ENCODE measurements around the gene TIMD4.
"Not testable (repeated sequence)": the region's sequence is repeated elsewhere in the genome, so short reads cannot be mapped to it uniquely, and the experiment has no call there.

Gene TIMD4

DNA sequence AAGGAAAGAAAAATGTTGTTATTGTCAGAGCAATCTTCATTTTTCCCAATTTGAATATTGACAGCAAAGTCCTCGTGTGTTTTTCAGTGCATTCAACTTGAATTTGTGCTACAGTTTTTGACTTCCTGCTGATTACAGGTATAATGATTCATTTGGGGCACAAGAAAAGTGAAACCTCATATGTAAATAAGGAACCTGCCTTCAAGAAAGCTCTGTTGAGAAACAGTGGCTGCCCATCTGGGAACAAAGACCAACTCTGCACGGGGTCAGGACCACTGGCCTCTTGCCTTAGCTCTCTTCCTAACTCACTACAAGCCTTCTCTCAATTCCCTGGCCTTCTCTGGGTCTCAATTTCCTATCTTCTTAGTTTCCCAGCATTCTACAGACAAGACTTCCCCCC is 21.0 kb downstream of the TIMD4 start:
- peaks cover 16% of the 10 kb centered on the region for H3K9me3 Mint-ChIP-seq
- H3K27ac Mint-ChIP-seq: peak overlapping the region; percentile 89
- peak overlapping the region; percentile 58 for H3K4me3 Mint-ChIP-seq
- peaks cover 21% of the 10 kb centered on the region for H3K36me3 Mint-ChIP-seq (ENCODE audit: low read depth)
- peak; percentile 12 for DNase-seq (ENCODE audit: low spot score)
- H3K4me1 Mint-ChIP-seq (ENCODE audit: low read depth): peaks cover 36% of the 10 kb centered on the region
- no peaks in the 10 kb centered on the region for H3K27me3 Mint-ChIP-seq (ENCODE audit: low read depth)

DNA sequence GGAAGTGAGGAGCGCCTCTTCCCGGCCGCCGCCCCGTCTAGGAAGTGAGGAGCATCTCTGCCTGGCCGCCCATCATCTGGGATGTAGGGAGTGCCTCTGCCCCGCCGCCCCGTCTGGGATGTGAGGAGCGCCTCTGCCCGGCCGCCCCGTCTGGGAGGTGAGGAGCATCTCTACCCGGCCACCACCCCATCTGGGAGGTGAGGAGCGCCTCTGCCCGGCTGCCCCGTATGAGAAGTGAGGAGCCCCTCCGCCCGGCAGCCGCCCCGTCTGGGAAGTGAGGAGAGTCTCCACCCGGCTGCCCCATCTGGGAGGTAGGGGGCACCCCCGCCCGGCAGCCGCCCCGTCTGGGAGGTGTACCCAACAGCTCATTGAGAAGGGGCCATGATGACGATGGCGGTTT is 22.6 kb downstream of the TIMD4 start:
- peaks cover 36% of the 10 kb centered on the region for H3K4me1 Mint-ChIP-seq (ENCODE audit: low read depth)
- H3K4me3 Mint-ChIP-seq; H3K27ac Mint-ChIP-seq; H3K27me3 Mint-ChIP-seq (ENCODE audit: low read depth); DNase-seq (ENCODE audit: low spot score): not testable (repeated sequence)
- peaks cover 21% of the 10 kb centered on the region for H3K36me3 Mint-ChIP-seq (ENCODE audit: low read depth)
- peaks cover 16% of the 10 kb centered on the region for H3K9me3 Mint-ChIP-seq

DNA sequence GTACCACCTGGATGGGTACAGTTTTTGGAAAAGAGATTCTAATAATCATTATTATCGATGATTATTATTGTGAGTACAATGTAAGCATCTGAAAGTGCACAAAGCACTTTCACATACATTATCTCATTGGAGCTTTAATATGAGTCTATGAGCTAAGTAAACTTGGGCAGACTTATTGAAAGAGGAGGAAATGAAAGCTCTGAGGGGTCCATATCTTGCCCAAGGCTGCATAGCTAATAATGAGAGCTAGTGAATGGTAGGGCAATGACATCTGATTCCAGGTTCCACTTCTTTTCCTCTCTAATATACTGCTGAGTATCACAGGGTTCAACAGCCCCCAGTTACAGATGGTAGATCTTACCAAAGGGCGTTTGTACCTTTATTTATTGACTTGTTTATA is 26.1 kb downstream of the TIMD4 start:
- Mint-ChIP-seq H3K27ac (no peak overlapping the region), H3K9me3 (peaks cover 15% of the 10 kb centered on the region), H3K4me3 (no peak overlapping the region), H3K36me3 (ENCODE audit: low read depth) (peaks cover 18% of the 10 kb centered on the region), H3K4me1 (ENCODE audit: low read depth) (peaks cover 48% of the 10 kb centered on the region), H3K27me3 (ENCODE audit: low read depth) (no peaks in the 10 kb centered on the region)
- DNase-seq (ENCODE audit: low spot score): no peak

DNA sequence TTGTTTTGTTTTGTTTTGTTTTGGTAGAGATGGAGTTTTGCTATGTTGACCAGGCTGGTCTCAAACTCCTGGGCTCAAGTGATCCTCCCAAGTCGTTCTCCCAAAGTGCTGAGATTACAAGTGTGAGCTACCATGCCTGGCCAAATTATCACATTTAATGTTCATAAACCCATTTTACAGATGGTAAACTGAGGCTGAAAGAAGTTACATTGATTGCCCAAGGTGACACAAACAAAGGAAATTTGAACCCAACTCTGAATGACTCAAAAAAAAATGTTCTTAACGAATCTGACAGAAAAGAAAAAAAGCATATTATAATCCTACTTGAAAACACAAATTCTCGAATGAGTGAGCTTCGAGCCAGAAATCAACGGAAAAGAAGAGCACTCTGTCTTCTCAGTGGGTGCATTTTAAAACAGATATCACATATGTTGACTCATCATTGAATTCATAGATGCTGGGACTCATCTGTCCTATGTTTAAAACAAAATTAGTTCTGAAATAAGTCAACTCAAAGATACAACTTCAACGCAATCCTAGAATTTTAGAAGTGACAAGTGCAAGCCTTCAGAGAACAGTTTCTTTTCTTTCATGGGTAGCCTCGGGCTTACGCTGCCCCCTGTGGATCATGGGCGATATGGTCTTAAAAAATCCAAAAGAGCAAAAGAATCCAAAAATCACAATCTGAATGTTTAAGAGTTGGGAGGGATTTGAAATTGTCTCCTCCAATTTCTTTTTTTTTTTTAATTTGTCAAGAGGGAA is 28.4 kb downstream of the TIMD4 start:
- Mint-ChIP-seq H3K4me3 (peak overlapping the region; percentile 38), H3K36me3 (ENCODE audit: low read depth) (peaks cover 17% of the 10 kb centered on the region)

DNA sequence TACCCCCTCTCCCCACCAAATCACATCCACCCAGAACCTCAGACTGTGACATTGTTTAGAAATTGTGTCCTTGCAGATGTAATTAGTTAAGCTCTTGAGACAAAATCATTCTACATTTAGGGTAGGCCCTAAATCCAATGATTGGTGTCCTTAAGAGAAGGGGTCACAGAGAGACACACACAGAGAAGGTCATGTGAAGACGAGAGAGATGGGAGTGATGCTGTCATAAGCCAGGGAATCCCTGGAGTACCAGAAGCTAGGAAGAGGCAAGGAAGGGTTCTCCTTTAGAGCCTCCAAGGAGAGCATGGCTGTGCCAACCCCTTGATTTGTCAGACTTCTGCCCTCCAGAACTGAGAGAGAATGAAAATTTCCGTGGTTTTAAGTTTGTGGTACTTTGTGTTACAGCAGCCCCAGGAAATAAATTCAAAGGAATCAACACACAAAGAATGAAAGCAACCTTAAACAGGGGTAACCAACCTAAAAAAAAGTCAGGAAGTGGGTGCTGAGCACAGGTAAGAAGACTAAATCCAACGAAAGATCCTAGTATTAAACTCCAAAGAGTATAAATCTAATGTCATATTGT is 33.6 kb downstream of the TIMD4 start:
- Mint-ChIP-seq H3K4me3 (peak overlapping the region; percentile 10), H3K9me3 (peaks cover 6% of the 10 kb centered on the region), H3K36me3 (ENCODE audit: low read depth) (peaks cover 16% of the 10 kb centered on the region), H3K27ac (peak overlapping the region; percentile 78), H3K4me1 (ENCODE audit: low read depth) (peaks cover 59% of the 10 kb centered on the region), H3K27me3 (ENCODE audit: low read depth) (no peaks in the 10 kb centered on the region)
- DNase-seq (ENCODE audit: low spot score): peak; percentile 16

More for the DNA sequence above, 28.4 kb downstream of the TIMD4 start:
- DNase-seq (ENCODE audit: low spot score): peak; percentile 61
- peak overlapping the region; percentile 29 for H3K27ac Mint-ChIP-seq
- peaks cover 46% of the 10 kb centered on the region for H3K4me1 Mint-ChIP-seq (ENCODE audit: low read depth)
- no peaks in the 10 kb centered on the region for H3K27me3 Mint-ChIP-seq (ENCODE audit: low read depth)
- H3K9me3 Mint-ChIP-seq: peaks cover 12% of the 10 kb centered on the region

DNA sequence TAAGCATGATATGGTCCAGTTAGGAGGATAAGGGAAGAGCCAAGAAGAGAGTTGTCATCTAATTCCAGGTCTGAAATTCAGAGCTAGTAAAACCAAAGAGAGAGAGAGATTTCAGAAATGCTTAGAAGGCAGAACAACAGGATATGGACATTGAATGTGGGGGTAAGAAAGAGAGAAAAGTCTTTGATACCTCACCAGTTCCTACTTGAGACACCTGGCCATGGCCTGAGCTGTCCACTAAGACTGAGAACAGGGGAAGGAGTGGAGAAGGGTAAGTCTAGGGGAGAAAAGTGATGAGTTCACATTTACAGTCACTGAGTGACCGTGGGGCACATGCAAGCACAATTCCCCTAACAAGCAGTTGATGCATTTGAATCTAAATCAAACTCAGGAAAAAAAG is 35.5 kb downstream of the TIMD4 start:
- Mint-ChIP-seq H3K27me3 (ENCODE audit: low read depth) (no peaks in the 10 kb centered on the region), H3K4me1 (ENCODE audit: low read depth) (peaks cover 50% of the 10 kb centered on the region), H3K9me3 (peaks cover 6% of the 10 kb centered on the region), H3K27ac (peak overlapping the region; percentile 32), H3K4me3 (no peak overlapping the region), H3K36me3 (ENCODE audit: low read depth) (peaks cover 16% of the 10 kb centered on the region)
- no peak for DNase-seq (ENCODE audit: low spot score)

DNA sequence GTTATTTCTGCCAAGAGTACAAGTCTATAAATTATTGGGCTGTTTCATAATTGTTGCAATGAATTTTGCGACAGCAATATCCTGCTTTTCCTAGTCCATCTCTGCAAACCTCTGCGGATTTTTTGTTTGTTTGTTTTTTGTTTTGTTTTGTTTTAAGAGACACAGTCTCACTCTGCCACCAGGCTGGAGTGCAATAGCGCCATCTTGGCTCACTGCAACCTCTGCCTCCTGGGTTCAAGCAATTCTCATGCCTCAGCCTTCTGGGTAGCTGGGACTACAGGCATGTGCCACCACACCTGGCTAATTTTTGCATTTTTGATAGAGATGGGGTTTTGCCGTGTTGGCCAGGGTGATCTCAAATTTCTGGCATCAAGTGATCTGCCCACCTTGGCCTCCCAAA is 37.3 kb downstream of the TIMD4 start:
- H3K4me3 Mint-ChIP-seq; H3K27me3 Mint-ChIP-seq (ENCODE audit: low read depth); H3K9me3 Mint-ChIP-seq; DNase-seq (ENCODE audit: low spot score); H3K27ac Mint-ChIP-seq: not testable (repeated sequence)
- Mint-ChIP-seq H3K36me3 (ENCODE audit: low read depth) (peaks cover 11% of the 10 kb centered on the region), H3K4me1 (ENCODE audit: low read depth) (peaks cover 57% of the 10 kb centered on the region)

DNA sequence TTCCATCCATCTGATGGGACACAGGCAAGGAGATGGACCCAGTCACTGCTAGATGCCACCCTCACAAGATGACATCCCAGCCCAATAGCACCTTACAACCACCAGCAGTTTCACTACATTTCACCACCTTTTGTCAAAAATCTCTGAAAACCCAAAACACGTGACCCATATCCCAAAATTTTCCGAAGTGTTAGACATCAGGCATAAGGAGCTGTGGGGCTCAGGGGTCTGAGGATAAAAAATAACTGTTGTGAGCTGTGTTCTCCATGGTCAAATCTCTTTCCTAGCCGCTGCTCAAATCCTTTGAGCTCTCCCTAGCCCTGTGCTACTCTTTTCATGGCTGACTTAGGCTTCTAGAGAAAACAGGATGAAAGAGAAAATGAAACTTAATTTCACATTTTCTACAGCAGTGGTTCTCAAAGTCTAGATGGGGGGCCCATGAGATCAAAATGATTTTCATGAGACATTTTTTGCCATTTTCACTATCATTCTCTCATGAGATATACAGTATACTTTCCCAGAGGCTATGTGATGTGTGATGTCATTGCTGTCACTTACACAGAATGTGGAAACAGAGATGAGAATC is 40.7 kb downstream of the TIMD4 start:
- H3K27me3 Mint-ChIP-seq (ENCODE audit: low read depth): no peaks in the 10 kb centered on the region
- H3K4me1 Mint-ChIP-seq (ENCODE audit: low read depth): peaks cover 52% of the 10 kb centered on the region
- H3K27ac Mint-ChIP-seq: peak overlapping the region; percentile 78
- peak overlapping the region; percentile 68 for H3K4me3 Mint-ChIP-seq
- peak; percentile 16 for DNase-seq (ENCODE audit: low spot score)
- peaks cover 6% of the 10 kb centered on the region for H3K36me3 Mint-ChIP-seq (ENCODE audit: low read depth)
- no peaks in the 10 kb centered on the region for H3K9me3 Mint-ChIP-seq

DNA sequence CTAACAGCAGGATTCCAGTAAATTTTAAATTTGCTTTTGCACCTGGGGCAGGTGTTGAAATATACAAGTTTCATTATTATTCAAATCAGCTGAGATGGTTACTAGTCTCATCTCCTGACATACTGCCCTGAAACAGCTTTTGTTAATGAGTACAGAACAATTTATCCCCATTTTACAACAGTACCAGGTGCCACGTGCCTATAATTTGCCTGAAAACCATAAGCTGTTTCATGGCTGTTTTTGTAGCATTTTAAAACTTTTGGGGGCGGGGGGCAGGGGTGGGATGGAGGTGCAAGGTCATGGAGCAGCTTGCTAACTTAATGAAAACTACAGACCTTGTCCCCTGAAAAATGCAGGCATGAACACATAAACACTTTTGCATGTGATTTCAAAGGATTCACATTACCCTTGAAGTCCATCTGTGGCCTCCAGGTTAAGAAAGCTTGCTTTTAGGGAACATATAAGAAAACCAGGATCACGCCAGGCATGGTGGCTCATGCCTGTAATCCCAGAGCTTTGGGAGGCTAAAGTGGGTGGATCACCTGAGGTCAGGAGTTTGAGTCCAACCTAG is 42.1 kb downstream of the TIMD4 start:
- Mint-ChIP-seq H3K36me3 (ENCODE audit: low read depth) (peaks cover 6% of the 10 kb centered on the region), H3K27ac (peak overlapping the region; percentile 68), H3K4me3 (peak overlapping the region; percentile 46), H3K27me3 (ENCODE audit: low read depth) (no peaks in the 10 kb centered on the region), H3K4me1 (ENCODE audit: low read depth) (peaks cover 47% of the 10 kb centered on the region), H3K9me3 (no peaks in the 10 kb centered on the region)
- DNase-seq (ENCODE audit: low spot score): no peak

DNA sequence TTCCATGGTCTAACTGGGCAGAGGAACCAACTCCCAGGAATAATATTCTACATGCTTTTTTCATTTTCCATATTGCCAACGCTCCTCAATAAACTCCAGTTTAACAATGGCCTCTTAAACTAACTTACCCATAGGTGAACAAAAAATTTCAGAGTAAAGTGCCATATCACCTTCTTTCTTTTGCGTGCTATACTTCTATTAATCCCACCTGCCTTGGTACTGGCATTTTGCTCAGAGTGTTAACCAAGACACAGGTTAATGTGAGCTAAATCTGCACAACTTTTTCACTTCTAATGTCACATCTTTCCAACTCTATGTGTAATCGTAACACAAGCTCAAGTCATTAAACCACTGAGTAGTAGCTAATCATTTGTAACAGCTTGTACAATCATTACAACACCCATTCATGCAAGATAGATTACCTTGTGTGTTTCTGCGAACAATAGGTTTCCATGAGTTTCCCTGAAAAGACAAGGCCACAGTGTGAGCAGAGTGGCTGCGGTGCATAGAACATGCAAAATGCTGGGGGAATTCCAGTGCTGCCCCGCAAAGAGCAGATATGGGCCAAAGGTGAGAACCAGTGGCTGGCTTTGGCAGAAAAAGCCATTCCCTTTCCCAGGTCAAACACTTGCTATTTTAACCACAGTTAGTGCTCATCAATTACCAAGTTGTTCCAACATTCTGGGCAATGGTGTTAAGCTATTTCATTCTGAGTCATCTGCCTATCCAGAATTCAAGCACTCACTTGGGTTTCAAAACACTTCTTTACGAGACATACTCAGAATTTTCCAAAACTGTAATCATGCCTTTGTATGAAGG is 42.8 kb downstream of the TIMD4 start:
- Mint-ChIP-seq H3K27ac (peak overlapping the region; percentile 68), H3K4me3 (peak overlapping the region; percentile 46), H3K9me3 (no peaks in the 10 kb centered on the region), H3K4me1 (ENCODE audit: low read depth) (peaks cover 50% of the 10 kb centered on the region), H3K36me3 (ENCODE audit: low read depth) (peaks cover 9% of the 10 kb centered on the region), H3K27me3 (ENCODE audit: low read depth) (no peaks in the 10 kb centered on the region)
- DNase-seq (ENCODE audit: low spot score): peak; percentile 88

DNA sequence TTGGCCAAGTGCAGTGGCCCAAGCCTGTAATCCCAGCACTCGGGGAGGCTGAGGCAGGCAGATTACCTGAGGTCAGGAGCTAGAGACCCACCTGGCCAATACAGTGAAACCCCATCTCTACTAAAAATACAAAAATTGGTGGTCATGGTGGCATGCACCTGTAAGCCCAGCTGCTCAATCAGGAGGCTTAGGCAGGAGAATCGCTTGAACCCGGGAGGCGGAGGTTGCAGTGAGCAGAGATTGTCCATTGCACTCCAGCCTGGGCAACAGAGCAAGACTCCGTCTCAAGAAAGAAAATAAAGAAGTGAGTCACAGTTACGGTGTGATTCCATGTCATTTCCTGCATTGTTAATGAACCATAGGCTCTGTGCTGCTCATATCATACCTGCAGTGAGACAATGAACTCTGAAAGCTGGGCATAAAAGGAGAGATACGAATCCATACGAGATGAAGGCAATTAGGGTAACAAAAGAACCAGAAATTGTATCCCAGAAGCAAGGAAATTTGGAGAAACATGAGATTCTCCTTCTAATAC is 44.6 kb downstream of the TIMD4 start:
- Mint-ChIP-seq H3K27ac (no peak overlapping the region), H3K9me3 (peaks cover 14% of the 10 kb centered on the region), H3K4me1 (ENCODE audit: low read depth) (peaks cover 58% of the 10 kb centered on the region), H3K4me3 (no peak overlapping the region), H3K36me3 (ENCODE audit: low read depth) (peaks cover 21% of the 10 kb centered on the region), H3K27me3 (ENCODE audit: low read depth) (no peaks in the 10 kb centered on the region)
- no peak for DNase-seq (ENCODE audit: low spot score)

DNA sequence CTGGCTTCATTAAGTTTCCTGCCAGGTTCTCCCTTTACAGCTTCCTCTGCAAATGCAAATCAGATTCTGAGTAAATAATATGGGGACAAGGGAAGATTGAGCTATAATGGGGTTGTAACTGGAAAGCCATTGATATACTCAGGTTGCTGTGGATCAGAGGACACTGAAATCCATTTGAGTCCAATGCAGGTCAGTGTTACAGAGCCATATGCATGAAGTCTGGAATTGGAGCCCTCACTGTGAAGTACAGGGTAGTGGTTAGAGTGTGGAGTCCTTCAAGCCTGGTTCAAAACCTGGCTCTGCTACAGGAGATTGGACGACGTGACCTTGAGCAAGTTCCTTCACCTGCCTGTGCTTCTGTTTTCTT is 48.7 kb downstream of the TIMD4 start:
- Mint-ChIP-seq H3K9me3 (peaks cover 25% of the 10 kb centered on the region), H3K27ac (peak overlapping the region; percentile 94), H3K4me1 (ENCODE audit: low read depth) (peaks cover 43% of the 10 kb centered on the region), H3K36me3 (ENCODE audit: low read depth) (peaks cover 29% of the 10 kb centered on the region), H3K27me3 (ENCODE audit: low read depth) (no peaks in the 10 kb centered on the region), H3K4me3 (peak overlapping the region; percentile 73)
- DNase-seq (ENCODE audit: low spot score): no peak

DNA sequence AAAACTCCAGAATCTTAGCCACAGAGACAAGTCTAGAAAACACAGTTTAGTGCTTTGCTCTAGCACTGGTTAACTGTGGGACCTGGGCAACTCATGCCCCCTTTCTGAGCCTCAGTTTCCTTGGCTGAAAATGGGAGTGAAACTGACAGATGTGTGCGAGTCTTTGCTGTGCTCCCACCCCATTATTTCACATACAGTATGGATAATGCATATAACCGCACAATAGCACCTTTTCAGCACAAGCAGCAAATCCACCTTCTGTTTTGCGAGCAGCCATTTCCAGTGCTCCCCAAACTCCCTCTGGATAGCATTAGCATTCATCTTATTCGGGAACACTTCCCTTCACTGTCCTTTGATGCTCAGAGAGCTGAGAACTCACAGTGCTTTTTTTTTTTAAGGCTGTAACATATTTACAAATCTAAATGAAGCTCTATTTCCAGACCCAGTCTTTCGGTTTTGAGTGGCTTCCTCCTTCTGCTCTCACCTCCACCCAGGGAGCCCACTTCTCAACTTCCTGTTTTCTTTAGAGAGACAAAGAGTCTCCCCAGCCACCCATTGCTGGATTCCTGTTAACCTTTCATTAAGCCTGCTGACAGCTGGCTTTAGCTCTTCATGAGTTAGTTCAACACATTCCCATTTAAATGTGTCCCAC is 49.2 kb downstream of the TIMD4 start:
- H3K4me1 Mint-ChIP-seq (ENCODE audit: low read depth): peaks cover 41% of the 10 kb centered on the region

More for the DNA sequence above, 49.2 kb downstream of the TIMD4 start:
- Mint-ChIP-seq H3K9me3 (peaks cover 25% of the 10 kb centered on the region), H3K27me3 (ENCODE audit: low read depth) (no peaks in the 10 kb centered on the region), H3K27ac (peak overlapping the region; percentile 94), H3K4me3 (peak overlapping the region; percentile 73), H3K36me3 (ENCODE audit: low read depth) (peaks cover 29% of the 10 kb centered on the region)
- DNase-seq (ENCODE audit: low spot score): no peak
